NCI-H1436 treated with DMSO at 0.1 percent for 48 hours (cell line): ENCODE results near the gene ETS1.

Source experiments
- DNase-seq: peaks from one replicate; lab custom pipeline; 2025; lab: John Stamatoyannopoulos, UW

Gene ETS1

DNA sequence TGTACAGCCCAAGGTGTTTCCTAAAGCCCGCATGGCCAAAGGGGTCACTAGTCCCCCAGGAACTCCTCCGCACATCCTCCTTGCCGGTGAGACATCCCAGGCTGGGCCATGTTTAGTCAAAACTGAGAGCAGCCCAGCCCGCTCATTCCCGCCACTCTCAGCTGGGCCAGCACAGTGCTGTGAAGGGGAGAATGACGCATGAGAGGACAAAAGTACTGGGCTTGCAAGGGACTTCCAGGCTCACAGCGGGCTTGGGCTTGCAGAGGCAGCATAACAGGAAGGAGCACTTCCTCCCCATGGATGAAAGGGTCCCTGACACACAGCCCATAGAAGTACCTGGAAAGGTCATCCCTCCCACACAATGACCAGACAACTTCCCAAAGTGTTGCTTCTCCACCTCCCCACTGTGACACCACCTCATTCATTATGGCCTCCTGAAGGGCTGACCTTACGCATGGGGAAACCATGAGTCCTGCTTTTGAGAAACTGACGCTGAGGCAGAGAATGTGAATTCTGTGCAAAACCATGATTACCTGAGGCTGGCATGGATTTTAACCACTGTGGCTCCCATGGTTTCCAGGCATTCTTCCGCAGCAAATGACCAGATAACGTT is 19.1 kb downstream of the ETS1 start:
- DNase-seq, result no peak

DNA sequence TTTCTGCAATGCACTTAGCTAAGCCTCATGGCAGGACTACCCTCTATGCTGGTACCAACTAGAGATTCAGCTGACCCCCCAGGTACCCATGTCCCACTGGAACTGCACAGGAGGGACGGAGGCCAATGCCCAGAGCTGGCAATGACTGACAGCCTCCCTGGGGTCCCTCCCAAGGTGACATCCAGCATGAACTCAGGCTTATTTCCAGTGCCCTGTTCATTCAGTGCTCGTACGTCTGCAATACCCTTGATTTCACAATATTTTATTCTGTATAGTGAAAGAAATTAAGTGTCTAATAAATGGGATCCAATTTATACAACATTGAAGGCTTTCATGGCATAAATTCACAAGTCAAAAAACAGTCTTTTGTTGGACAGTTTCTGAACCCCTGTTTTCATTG is 20.2 kb downstream of the ETS1 start:
- no peak for DNase-seq

DNA sequence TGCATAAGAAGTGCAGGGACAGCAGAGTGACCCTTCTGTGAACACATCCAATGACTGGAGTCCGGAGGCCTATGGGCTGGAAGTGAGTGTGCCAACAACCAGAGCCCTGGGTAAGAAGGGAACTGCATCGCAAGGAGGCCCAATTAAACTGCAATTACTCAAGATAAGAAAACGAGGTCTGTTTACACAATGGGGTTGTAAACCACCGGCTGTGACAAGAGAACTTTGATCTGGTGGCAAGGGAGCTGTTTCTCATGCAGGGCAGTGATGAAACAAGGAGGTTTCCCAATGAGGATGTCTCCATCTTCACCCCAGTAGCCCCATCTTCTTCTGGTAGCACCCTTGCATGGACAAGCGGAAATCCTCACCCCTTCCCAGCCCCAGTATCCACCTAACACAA is 21.5 kb downstream of the ETS1 start:
- no peak for DNase-seq

DNA sequence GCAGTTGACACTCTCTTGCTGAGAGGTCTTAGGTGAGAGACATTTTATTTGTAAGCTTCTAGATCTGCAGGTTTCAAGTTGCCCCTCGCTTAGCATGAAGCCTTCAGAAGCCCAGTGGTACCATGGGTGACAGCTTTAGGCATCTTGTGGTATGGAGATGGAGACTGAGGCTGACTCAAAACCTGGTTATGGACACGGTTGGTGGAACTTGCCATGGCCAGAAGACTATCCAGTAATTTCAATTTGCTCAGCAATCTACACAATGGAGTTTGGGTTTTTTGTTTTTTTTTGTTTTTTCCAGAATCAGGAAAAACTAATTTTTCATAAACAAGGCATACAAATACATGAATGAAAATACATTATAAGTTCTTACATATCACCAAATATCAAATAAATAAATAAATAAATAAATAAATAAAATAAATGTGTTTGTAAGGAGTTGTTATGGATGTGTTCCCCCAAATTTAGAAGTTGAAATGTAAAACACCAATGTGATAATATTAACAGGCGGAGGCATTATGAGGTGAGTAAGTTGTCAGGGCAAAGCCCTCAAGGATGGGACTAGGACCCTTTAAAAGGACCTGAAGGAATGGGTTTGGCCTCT is 22.6 kb downstream of the ETS1 start:
- DNase-seq, result no peak

DNA sequence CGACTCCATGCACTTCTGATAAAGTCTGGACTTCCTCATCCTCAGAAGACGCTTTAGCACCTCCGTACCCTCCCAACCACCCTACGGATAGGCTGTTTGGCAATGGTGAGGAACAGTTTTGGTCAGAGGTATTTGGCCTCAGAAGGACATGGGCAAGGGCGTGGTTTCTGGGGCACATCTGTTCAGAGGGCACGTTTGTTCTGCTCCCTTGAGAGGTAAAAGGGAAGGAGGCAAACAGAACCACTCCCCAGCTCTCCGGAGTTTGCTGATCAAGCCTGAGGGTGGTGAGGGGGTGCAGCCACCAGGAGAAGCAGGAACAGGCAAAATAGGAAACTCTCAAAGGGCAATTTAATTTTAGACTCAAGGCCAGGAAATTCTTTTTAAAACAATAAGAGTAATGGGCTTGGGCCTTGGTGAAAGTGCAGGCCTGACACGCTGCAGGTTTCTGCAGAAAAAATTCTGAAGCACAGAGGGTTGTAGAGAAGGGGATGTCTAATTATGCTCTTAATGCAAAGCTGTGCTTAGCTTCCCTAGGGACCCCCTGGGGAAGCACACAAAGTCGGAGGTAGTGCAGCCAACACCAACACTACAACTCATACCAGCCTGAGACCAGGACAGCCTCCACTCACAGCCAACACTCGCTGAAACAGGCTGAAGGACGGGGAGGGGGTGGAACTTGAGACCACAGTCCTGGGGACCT is 23.3 kb downstream of the ETS1 start:
- no peak for DNase-seq

DNA sequence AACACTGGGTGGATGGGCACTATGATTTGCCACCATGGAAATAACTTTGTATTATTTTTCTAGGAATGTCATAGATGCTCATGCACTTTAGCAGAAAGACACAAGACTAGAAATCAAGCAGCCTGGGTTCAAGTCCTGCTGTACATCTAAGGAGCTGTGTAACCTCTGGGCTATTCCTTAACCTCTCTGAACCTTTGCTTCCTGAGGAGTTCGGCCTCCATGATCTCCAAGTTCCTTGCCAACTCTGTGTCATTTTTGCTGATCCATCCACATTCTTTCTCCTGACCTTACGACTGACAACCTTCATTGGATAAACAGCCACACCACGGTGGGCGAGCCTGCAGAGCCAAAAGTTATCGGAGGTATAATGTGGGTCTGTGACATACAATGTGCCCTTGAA is 24.1 kb downstream of the ETS1 start:
- no peak for DNase-seq

DNA sequence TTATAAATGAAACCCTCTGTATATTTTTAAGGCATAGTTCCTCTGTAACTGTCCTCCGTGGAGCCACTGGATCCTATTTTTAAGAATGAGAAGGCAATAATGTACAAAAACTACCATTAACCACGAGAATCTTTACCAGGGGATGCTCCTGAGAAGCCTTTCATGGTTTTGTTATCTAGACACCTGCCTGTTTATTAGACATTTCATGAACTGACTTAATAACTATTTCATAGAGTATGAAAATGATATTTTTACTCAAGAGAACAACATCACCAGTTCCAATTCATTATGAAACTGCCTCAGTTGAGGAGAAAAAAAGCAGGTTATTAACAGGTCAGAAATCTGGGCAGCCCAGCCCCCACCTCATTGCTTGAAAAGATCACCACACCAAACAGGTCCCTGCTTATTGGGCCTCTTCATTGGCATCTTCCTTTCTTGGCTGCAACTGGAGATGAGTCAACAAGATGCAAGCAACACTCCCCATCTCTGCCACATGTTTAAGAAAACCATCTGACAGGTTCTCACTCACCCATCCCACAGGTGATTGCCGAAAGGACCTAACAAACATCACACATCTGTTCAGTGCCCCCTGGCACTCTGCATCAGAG is 27.8 kb downstream of the ETS1 start:
- no peak for DNase-seq

DNA sequence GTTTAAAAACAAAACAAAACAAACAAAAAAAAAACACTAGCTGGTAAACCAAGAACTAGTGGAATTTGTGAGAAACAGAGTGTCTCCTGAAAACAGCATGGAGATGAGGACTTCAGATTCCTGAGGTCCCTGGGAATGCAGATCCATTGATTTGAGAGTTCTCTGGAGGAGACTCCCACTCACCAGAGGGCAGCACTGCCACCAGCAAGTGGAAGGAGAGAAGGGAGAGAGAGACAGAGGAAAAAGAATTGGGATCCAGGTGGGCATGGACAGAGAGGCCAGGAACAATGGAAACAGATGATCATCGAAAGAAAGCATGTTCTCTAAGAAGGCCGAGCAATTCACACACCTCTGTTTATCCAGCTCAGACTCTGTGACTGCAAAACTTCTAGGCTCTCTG is 31.8 kb downstream of the ETS1 start:
- DNase-seq, result no peak

DNA sequence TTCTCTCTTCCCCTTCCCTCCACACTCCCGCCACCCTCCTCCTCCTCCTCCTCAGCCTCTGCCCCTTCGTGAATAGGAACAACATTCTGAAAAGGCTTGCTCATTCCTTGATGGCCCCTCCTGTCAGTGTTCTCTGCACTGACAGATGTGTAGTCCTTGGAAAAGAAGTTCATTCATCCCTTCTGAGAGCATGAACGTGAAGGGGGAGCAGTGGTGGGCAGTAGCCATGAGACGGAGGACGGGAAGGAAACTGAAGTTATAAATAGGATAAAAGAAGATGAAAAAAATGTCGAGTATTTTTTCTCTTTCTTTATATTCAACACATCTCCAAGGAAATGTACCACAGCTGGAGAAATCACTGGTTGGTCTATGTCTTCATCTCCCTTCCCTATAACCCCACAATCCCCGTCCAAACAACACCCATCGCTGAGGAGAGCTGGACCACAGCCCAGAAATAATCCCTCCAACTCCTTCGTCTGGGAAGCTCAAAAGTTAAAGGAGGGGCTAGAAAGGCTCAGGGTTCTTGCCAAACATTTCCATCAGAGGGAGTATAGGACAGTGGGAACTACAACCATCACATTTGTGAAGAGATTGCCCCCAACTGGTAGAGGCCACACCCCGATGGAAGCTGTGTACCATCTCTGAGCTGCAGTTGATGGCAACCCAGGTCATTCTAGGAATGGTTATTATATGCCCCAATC is 33.5 kb downstream of the ETS1 start:
- DNase-seq, result no peak

DNA sequence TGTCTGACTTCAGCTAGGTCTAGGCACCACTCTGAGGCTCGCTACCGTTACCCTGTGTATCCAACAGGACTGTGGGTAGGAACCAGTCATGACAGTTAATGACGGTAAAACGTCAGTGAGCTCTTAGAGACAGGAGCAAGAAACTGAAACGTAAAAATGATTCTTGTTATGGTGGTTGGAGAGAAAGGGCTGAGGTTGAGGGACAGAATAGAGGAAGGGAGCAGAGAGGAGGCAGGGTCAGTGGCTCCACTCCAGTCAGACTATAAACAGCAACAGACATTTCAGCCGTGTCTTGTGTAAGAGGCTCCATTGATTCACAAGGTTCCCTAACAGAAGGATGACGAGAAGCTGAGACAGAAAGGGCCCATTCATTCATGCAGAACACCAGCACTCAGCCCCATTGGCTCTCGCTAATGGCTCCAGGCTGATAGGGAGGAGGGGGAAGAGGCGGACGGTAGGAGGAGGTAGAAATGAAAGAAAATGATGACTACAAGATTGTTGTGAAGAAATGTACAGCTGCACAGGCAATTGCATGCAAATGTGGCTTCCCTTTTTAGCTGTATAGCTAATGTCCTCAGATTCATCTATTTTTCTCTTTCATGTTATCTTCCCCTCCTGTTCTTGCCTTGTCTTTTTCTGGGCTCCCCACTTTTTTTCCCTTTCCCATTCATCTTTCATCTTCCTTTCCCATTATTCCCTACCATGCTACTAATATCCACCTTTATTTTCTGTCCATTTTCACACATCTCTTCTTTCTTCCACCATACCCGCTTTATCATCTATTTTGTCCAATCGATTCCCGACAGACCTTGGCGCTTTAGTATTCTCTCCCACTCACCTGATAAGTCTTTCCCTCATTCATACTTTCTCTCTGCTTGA is 34.3 kb downstream of the ETS1 start:
- DNase-seq, result no peak

DNA sequence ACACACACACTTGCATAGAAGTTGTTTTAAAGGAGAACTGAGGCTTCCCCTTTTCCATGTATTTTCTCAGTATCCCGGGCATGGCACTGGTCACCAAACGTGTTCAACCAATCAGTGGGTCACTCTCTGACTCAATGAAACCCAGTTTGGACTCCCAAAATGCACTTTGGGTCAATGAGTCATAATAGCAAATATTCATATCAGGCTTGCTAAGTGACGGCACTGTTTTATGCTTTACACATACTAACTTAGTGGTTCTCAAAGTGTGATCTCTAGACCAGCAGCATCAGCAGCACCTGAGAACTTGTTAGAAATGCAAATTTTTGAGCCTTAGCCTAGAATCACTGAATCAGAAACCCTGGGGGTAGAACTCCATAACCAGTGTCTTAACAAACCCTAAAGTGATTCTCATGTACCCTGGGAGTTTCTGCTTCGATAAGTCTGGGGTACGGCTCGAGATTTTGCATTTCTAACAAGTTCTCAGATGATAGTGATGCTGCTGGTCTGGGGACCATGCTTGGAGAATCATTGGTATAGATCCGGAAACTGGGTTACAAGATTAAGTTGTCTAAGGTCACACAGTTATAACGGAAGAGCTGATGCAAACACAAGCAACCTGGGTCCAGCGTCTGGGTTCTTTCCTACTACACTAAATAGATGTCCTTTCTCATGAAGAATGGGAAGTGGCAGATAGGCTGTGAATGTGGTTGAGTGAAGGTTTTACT is 35.6 kb downstream of the ETS1 start:
- no peak for DNase-seq

DNA sequence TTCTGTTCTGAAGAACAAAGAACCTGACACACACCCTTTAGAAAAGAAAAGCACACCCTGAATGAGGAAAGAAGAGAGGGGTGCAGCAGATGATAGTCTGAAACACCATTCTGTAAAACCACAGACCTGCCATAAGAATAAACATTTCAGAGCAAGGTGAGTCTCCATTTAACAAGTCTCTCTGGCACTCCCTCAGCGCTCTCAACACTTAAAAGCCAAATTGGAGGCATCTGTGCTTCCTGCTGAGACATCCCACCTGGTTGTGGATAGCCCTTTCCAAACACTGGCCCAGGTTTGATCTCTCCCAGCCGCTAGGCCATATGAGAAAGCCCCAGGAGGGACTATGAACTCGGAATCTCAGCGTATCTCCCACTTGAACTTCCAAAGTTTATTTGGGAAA is 36.3 kb downstream of the ETS1 start:
- no peak for DNase-seq

DNA sequence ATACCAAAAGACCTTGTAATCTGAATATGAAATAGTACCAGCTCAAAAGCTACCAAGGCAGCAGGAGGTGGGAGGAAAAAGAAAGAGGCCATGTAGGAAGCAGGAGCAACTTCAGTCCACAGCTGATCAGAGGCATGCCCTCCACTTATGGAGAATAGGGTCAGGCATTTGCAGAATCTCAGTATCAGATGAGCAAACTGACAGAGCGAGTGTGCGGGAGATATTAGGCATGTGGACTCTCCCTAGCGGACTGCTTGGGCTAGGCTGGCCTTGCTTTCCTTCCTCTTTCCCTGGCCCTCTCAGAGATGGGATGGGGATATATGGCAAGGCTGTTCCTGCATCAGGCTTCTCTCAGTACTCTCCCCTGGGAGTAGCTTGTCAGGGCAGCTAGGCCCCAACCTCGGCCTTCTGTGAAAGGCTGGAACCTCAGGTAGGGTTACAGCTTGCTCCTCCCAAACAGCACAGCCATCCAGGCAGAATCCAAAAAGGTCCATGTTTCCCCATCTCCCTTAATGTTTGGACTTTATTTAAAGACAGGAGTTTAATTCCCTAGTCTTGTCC is 37.0 kb downstream of the ETS1 start:
- no peak for DNase-seq

DNA sequence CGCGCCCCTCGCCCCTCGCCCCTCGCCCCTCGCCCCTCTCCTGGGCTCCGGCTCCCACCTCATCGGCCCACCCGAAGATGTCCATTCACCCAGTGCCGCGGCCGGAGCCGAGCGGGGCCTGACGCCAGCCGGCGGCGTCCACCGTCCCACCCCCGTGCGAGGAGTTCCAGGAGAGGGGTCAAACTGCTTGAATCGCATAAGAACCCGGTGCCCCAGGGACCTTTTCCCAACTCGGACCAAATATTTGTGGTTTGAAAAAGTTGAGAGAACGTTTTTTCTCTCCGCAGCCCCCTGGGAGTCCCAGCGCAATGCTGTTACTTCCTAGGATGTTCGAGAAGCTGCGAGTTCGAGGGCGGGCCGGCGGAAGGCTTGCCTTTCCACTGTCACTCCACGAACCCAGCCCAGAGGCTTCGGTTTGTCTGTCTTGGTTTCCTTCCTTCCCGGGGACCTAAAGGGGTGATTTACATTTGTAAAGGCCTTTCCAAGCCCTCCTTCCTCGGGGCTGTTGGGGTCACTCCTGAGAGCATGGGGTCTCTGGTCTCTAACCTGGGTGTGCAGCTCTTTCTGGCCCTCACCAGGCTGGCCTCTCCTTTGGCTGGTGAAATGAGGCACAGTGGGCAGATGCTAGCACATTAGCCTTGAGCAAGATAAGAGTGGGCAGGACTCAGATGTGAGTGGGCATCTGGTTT is 38.0 kb downstream of the ETS1 start:
- no peak for DNase-seq

DNA sequence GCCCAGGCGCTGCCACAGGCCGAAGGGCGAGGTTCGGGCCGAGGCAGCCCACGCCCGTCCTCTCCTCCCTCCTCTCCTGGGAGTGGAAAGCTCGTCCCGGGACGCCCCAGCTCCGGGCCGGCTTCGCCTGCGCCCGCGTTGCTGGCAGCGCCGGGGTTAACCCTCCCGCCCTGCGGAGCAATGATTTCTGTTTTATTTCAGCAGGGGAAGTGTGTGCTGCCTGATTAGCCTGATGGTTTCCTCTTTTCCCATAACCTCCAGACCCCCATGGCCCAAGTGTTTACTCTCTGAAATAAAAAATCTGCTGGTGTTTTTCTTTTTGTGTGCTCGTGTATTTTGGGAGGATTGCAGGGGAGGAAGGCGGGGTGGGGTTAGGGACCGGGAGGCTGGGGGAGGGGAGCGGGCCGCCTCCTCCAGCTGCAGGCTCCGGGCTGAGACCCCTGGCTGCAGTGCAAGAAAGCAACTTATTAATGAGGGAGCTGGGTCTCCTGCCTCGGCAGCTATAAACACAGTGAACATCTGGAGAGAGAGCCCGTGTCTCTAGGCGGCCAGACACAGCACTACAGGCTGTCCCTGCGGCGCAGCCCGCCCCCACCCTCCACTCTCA is 38.6 kb downstream of the ETS1 start:
- DNase-seq, result no peak

DNA sequence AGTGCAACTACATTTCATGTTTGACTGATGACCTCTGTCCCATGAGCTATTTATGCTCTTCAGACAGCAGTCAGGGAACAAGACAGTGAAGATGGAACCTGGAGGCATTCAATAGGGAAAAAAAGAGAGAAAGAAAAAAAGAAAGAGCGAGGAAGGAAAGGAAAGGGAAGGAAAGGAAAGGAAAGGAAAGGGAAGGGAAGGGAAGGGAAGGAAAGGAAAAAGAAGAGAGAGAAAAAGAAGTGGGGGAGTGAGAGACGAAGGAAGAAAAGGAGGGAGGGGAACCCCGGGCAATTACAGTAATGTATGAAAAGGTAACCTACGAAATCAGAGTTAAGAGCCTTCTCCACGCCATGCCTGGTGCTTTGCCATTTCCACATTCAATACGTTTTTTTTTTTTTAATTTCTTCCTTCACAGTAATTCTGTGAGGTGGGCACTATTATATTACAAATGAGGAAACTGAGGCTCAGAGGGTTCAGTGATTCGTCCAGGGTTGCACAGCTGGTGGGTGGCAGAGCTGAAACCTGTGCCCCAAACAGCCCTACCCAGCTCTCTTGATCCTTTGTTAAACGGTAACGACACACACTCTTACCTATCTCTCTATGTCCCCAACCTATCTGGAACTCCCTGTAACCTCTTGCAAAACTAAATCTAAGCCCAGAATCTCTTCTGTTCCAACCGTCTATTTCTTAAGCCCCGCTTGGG is 39.3 kb downstream of the ETS1 start:
- DNase-seq, result no peak

DNA sequence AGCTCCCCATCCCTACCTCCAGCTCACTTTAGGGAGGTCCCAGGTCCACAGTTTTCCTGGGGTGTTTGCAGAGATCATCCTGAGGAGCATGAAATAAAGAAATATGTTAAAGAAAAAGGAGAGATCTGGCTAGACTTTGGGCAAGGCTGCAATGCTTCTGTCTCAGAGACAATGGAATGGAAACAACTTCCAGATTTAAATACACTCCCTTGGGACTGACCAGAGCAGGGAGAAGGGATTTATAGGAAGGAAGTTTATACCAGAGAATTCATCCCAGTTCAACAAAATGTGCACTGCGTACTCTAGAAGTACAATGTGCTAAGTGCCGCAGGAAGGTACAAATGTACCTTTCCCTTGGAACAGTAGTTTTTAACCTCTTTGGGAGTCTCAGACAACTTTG is 40.4 kb downstream of the ETS1 start:
- no peak for DNase-seq

DNA sequence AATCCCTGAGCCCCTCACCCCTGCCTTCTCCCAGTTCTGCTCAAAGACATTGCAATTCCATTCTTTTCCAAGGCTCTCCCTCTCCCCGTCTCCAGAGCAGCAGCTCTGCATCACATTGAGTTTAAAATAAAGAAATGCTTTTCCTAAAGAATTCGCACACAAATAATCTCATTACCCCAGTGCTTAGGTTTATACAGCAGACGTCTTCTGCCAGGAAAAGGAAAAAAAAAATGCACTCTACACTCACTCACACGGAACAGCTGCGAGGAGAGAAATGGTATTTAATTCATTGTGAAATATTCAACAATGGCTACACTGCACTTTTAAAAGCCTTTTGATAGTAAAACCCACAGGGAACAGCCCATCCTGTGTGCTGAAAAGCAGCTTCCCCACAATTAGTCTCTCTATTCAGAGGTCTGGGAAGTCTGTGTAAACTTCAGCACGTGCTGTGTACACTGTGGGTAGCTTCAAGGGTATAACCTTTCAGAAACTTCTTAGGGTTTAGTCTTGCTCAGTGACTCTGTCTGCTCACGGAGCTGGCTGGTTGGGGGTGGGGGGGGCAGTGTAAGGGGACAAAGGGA is 42.8 kb downstream of the ETS1 start:
- DNase-seq, result no peak

DNA sequence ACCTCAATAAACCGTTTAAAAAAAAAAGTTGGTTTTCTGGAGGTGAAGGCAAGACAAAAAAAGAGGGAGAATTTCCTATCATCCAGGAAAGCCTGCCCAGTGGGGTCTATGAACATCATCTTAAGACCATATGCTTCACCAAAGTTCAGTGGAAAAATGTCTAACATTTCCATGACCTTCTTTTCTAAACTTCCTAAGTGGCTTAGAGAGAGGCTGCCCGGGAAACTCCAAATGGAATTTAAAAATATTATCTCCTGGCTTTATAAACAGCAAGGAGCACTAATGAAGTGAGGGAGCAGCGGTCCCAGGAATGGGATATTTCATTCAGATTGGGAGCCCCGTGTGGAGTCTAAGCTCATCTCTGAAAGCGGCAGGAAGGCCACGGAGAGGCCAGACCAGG is 46.9 kb downstream of the ETS1 start:
- no peak for DNase-seq
